HepG2 (cell line): Measurements from ENCODE around the gene ASIC3. TPM values are rescaled to one million over a fixed set of nuclear protein-coding genes. Genes with fewer than 3 reads are reported as not detected.
A peak's percentile ranks its signal among the peaks of the same experiment; 100 is the strongest.

Source experiments
- DBP ChIP-seq: sonication (generic); formaldehyde crosslinking; IDR thresholded peaks from 2 replicates; pipeline ENCODE4 v1.4.0; 2020; ENCODE audit warnings: missing genetic modification reagents; ENCODE audit errors: not compliant biosample characterization
- HCFC1 ChIP-seq: fragments of 150-350 bp; IDR thresholded peaks from 2 replicates; pipeline ENCODE4 v1.6.1; 2014; ENCODE audit warnings: low read depth, low read length
- HNF1A ChIP-seq, 2 experiments: sonication (generic) in 1 of 2; formaldehyde crosslinking in 1 of 2; IDR thresholded peaks; 2 replicates each; pipeline versions ENCODE4 v1.4.0 to v1.6.1; 2016 to 2020; ENCODE audit warnings: borderline replicate concordance in 1 of 2, low read depth in 1 of 2, mild to moderate bottlenecking in 1 of 2, missing genetic modification reagents in 1 of 2
- PHF8 ChIP-seq: sonication (generic); formaldehyde crosslinking; IDR thresholded peaks from 2 replicates; pipeline ENCODE4 v1.5.0; 2020; ENCODE audit warnings: missing genetic modification reagents
- PRDM10 ChIP-seq: sonication (generic); formaldehyde crosslinking; IDR thresholded peaks from 2 replicates; pipeline ENCODE4 v1.4.0; 2020; ENCODE audit warnings: low read depth, missing genetic modification reagents
- RAD21 ChIP-seq: fragments of 450-650 bp; formaldehyde crosslinking; IDR thresholded peaks from 2 replicates; pipeline ENCODE4 v1.5.0; 2020; ENCODE audit warnings: mild to moderate bottlenecking
- RXRB ChIP-seq: IDR thresholded peaks from 2 replicates; pipeline ENCODE4 v1.6.1; 2016; ENCODE audit warnings: borderline replicate concordance, missing genetic modification reagents, missing compliant biosample characterization
- SKIL ChIP-seq: sonication (generic); formaldehyde crosslinking; IDR thresholded peaks from 2 replicates; pipeline ENCODE4 v1.8.0; 2022; ENCODE audit warnings: missing genetic modification reagents, mild to moderate bottlenecking, moderate library complexity, borderline replicate concordance
- TEAD2 ChIP-seq: sonication (generic); formaldehyde crosslinking; IDR thresholded peaks from 2 replicates; pipeline ENCODE4 v1.9.0; 2021; ENCODE audit warnings: missing genetic modification reagents
- ZGPAT ChIP-seq: IDR thresholded peaks from 2 replicates; pipeline ENCODE4 v1.6.1; 2016; ENCODE audit warnings: mild to moderate bottlenecking
- ZNF207 ChIP-seq: fragments of 450-650 bp; IDR thresholded peaks from 2 replicates; pipeline ENCODE4 v1.6.1; 2016; ENCODE audit warnings: antibody characterized with exemption, borderline replicate concordance
- ZNF24 ChIP-seq: fragments of 450-650 bp; IDR thresholded peaks from 2 replicates; pipeline ENCODE4 v1.6.1; 2017; ENCODE audit warnings: antibody characterized with exemption, mild to moderate bottlenecking
- ZNF724P ChIP-seq: sonication (generic); formaldehyde crosslinking; IDR thresholded peaks from 2 replicates; pipeline ENCODE4 v1.8.0; 2022; ENCODE audit warnings: missing genetic modification reagents, borderline replicate concordance
- ZNF761 ChIP-seq: sonication (generic); formaldehyde crosslinking; conservative IDR thresholded peaks from 2 replicates; pipeline ENCODE4 v1.4.0; 2020; ENCODE audit warnings: mild to moderate bottlenecking, missing genetic modification reagents
- ZNF792 ChIP-seq: IDR thresholded peaks from 2 replicates; pipeline ENCODE4 v1.6.1; 2016
- ZNF891 ChIP-seq: sonication (generic); formaldehyde crosslinking; IDR thresholded peaks from 2 replicates; pipeline ENCODE4 v1.5.0; 2020; ENCODE audit warnings: mild to moderate bottlenecking, missing genetic modification reagents
- polyA plus RNA-seq, 8 experiments: library from polyadenylated mRNA; depleted of rRNA in 3 of 8; stranded (reverse) in 7 of 8; unstranded in 1 of 8; fragments of >200 nt; fragmentation: Illumina TruSeq in 4 of 8; extraction: Trizol in 4 of 8; gene quantifications; 2 replicates each; pipeline versions ENCODE4 v1.2.1 to v1.2.3, GENCODE V29; 2011 to 2016; ENCODE audit warnings: low read depth in 4 of 8, missing spikeins in 1 of 8, mixed read lengths in 1 of 8; ENCODE audit not compliant: insufficient read depth in 1 of 8
- total RNA-seq, 5 experiments: library from RNA; depleted of rRNA; stranded (reverse); fragments of >200 nt; fragmentation: Illumina TruSeq; extraction: Trizol; gene quantifications; 2 replicates each; pipeline ENCODE4 v1.2.3, GENCODE V29; 2016; ENCODE audit warnings: low read depth in 1 of 5

The ASIC3 gene
- total and polyA plus RNA-seq, 2 of the 13 experiments (the other 11 are each of a cell fraction or from before 2014, with no cell fraction given) = 0.51 TPM; not detected in 1

GRCh38 chr7:151088856-151089699 lies 40.7 kb downstream of the ASIC3 start (continued):
- TF ChIP-seq PRDM10 (no peak), ZNF792 (CRISPR knock-in tag) (peak; percentile 61; the same call in 1 of the 2 replicates), ZNF761 (CRISPR knock-in tag) (no peak), ZNF207 (no peak), ZNF891 (CRISPR knock-in tag) (no peak), RAD21 (CRISPR knock-in tag) (no peak), RXRB (CRISPR knock-in tag) (peak; percentile 35; the same call in 1 of the 2 replicates), HCFC1 (no peak), PHF8 (CRISPR knock-in tag) (peak; percentile 34; the same call in 1 of the 2 replicates), SKIL (CRISPR knock-in tag) (peak; percentile 58; the same call in 1 of the 2 replicates), DBP (CRISPR knock-in tag) (no peak), ZNF724P (no peak), HNF1A (IDR thresholded peaks at IDR 0.05; ENCODE audit: low read depth) (no peak), HNF1A (CRISPR knock-in tag; IDR thresholded peaks at IDR 0.05; ENCODE audit: borderline replicate concordance) (no peak), TEAD2 (CRISPR knock-in tag) (no peak), ZGPAT (CRISPR knock-in tag) (no peak), ZNF24 (no peak)
